NCI-H2171 (cell line): ENCODE results near the gene TMEM63A.

Experiments
- DNase-seq: peaks from one replicate; lab custom pipeline; 2025; lab: John Stamatoyannopoulos, UW

Gene TMEM63A

GRCh38 chr1:225886159-225887029 lies 4.2 kb upstream of the TMEM63A start:
- DNase-seq = no peak

- DNase-seq = no peak
Observed at GRCh38 chr1:225885336-225885735, 3.2 kb upstream of the TMEM63A start.

- DNase-seq = no peak
Observed at GRCh38 chr1:225883616-225884265, 1.6 kb upstream of the TMEM63A start.

GRCh38 chr1:225882694-225883615 lies 775 bp upstream of the TMEM63A start:
- no peak for DNase-seq

- DNase-seq = no peak
Observed at GRCh38 chr1:225881081-225881958, 860 bp downstream of the TMEM63A start.

- no peak for DNase-seq
Observed at GRCh38 chr1:225880636-225881035, 1.5 kb downstream of the TMEM63A start.

- DNase-seq = no peak
Observed at GRCh38 chr1:225880222-225880588, 2.0 kb downstream of the TMEM63A start.

- no peak for DNase-seq
Observed at GRCh38 chr1:225879521-225880221, 2.5 kb downstream of the TMEM63A start.

GRCh38 chr1:225878282-225878681 lies 3.9 kb downstream of the TMEM63A start:
- DNase-seq = no peak

- DNase-seq = no peak
Observed at GRCh38 chr1:225877580-225877979, 4.6 kb downstream of the TMEM63A start.

GRCh38 chr1:225876900-225877510 lies 5.2 kb downstream of the TMEM63A start:
- DNase-seq = no peak

- DNase-seq = no peak
Observed at GRCh38 chr1:225875044-225875815, 7.0 kb downstream of the TMEM63A start.

- no peak for DNase-seq
Observed at GRCh38 chr1:225874431-225874830, 7.7 kb downstream of the TMEM63A start.

GRCh38 chr1:225873281-225873850 lies 8.8 kb downstream of the TMEM63A start:
- no peak for DNase-seq

GRCh38 chr1:225872075-225872430 lies 10.1 kb downstream of the TMEM63A start:
- no peak for DNase-seq

GRCh38 chr1:225871359-225872074 lies 10.7 kb downstream of the TMEM63A start:
- DNase-seq = no peak

- no peak for DNase-seq
Observed at GRCh38 chr1:225870911-225871310, 11.3 kb downstream of the TMEM63A start.

GRCh38 chr1:225868631-225869330 lies 13.4 kb downstream of the TMEM63A start:
- DNase-seq = no peak
